NT2/D1 (cell line): ENCODE results near the gene CARS2.

Experiments used
- YY1 ChIP-seq: IDR thresholded peaks from 2 replicates; pipeline ENCODE4 v1.6.1; 2011; ENCODE audit not compliant: insufficient read length, insufficient read depth
- ZNF274 ChIP-seq: IDR thresholded peaks from 2 replicates; pipeline ENCODE4 v1.6.1; 2011; ENCODE audit warnings: mild to moderate bottlenecking, low read depth, low read length

DNA sequence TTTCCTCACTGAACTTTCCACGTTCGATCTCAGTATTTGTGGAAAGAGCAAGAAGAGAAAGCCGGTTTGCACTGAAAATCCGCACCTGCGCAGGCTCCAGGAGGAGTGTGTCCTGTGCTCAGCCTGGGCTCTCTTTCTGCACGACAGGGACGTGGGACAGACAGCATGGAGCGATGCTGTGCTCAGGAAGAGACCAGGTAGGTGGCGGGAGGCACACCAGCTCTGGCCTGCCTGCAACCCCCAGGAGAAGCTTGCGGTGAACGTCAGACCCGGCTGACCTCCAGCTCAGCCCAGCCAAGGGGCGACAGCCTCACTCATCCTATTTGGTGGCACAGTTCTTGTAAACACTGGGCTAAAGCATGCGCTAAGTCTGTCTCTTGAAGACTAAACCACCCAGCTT, 54.6 kb downstream of the CARS2 start:
- no peak for TF ChIP-seq ZNF274
- no peak for TF ChIP-seq YY1
